ENCODE data around the gene ARHGDIA.
A peak's percentile ranks its signal among the peaks of the same experiment; 100 is the strongest.
"Not testable (repeated sequence)": the region's sequence is repeated elsewhere in the genome, so short reads cannot be mapped to it uniquely, and the experiment has no call there.

The ARHGDIA gene

GRCh38 chr17:81842378-81842724 is 28.8 kb downstream of the ARHGDIA start:
- no peak for DNase-seq (ENCODE audit: low spot score)
- no peaks in the 10 kb centered on the region for H3K9me3 Mint-ChIP-seq
- no peak overlapping the region for H3K27ac Mint-ChIP-seq
- H3K4me1 Mint-ChIP-seq (ENCODE audit: low read depth): no peaks in the 10 kb centered on the region
- peaks cover 29% of the 10 kb centered on the region for H3K36me3 Mint-ChIP-seq (ENCODE audit: low read depth)
- no peaks in the 10 kb centered on the region for H3K27me3 Mint-ChIP-seq (ENCODE audit: low read depth)
- no peak overlapping the region for H3K4me3 Mint-ChIP-seq

GRCh38 chr17:81841866-81842265 is 29.3 kb downstream of the ARHGDIA start:
- H3K27ac Mint-ChIP-seq: no peak overlapping the region
- H3K4me1 Mint-ChIP-seq (ENCODE audit: low read depth): no peaks in the 10 kb centered on the region
- no peak overlapping the region for H3K4me3 Mint-ChIP-seq
- no peaks in the 10 kb centered on the region for H3K9me3 Mint-ChIP-seq
- DNase-seq (ENCODE audit: low spot score): no peak
- peaks cover 26% of the 10 kb centered on the region for H3K36me3 Mint-ChIP-seq (ENCODE audit: low read depth)
- no peaks in the 10 kb centered on the region for H3K27me3 Mint-ChIP-seq (ENCODE audit: low read depth)

DNA sequence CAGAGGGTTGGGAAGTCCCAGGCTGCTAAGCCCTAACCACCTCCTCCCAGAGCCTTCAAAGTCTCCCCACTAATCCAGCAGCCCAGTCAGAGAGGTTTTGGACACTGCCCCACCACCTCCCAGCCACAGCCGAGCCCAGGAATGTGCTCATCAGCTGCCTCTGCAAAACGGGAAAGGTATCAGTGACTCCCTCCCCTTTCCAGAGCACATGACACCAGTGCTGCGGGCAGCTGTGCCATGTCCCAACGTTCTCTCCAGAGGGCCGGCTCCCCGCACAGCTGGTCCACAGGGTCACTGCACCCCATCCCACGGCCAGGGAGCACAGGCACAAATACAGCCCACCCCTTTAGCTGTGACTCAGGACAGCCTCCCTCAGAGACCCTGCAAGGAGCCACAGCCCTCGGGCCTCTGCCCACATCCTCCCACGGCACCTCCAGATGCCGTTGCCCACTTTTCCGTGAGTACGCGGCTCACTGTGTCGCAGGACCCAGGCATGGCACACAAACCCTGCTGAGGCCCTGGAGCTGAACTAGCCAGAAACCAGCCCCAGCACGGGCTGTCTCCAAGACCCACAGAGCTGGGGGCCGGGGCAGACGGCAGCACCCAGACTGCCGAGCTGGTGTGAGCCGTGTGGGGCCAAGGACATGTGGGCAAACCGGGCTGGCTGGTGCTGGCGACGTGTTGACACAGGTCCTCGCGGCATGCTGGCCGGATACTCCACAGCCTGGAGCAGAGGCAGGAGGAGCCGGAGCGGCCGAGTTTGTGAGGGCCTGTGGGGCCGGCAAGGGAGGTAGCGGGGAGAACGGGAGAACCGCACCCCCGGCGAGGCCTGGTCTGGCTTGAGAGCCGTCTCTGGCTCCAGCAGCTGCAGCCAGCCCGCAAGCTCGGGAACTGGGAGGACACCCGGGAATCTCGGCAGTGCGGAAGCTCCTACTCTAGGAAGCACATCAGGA is 30.0 kb downstream of the ARHGDIA start:
- H3K27ac Mint-ChIP-seq: no peak overlapping the region
- no peaks in the 10 kb centered on the region for H3K27me3 Mint-ChIP-seq (ENCODE audit: low read depth)
- no peaks in the 10 kb centered on the region for H3K4me1 Mint-ChIP-seq (ENCODE audit: low read depth)
- DNase-seq (ENCODE audit: low spot score): no peak
- H3K4me3 Mint-ChIP-seq: no peak overlapping the region
- no peaks in the 10 kb centered on the region for H3K9me3 Mint-ChIP-seq
- peaks cover 21% of the 10 kb centered on the region for H3K36me3 Mint-ChIP-seq (ENCODE audit: low read depth)

DNA sequence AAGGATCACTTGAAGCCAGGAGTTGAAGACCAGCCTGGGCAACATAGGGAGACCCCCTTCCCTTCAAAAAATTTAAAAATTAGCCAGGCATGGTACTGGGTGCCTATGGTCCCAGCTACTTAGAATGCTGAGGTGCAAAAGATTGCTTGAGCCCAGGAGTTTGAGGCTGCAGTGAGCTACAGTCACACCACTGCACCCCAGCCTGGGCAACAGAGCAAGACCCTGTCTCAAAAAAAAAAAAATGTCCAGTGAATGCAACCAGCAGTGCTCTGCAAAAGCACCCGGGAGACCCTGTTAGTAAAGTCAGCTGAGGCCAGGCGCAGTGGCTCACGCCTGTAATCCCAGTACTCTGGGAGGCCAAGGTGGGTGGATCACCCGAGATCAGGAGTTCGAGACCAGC is 31.1 kb downstream of the ARHGDIA start:
- H3K36me3 Mint-ChIP-seq (ENCODE audit: low read depth): peaks cover 14% of the 10 kb centered on the region
- not testable (repeated sequence) for H3K27ac Mint-ChIP-seq; H3K4me3 Mint-ChIP-seq; H3K27me3 Mint-ChIP-seq (ENCODE audit: low read depth); H3K9me3 Mint-ChIP-seq; DNase-seq (ENCODE audit: low spot score); H3K4me1 Mint-ChIP-seq (ENCODE audit: low read depth)

GRCh38 chr17:81839301-81839700 is 31.8 kb downstream of the ARHGDIA start:
- Mint-ChIP-seq H3K4me1 (ENCODE audit: low read depth) (no peaks in the 10 kb centered on the region), H3K27ac (no peak overlapping the region), H3K27me3 (ENCODE audit: low read depth) (no peaks in the 10 kb centered on the region), H3K36me3 (ENCODE audit: low read depth) (peaks cover 9% of the 10 kb centered on the region), H3K9me3 (no peaks in the 10 kb centered on the region), H3K4me3 (no peak overlapping the region)
- DNase-seq (ENCODE audit: low spot score): no peak

GRCh38 chr17:81838753-81839255 is 32.3 kb downstream of the ARHGDIA start:
- no peaks in the 10 kb centered on the region for H3K27me3 Mint-ChIP-seq (ENCODE audit: low read depth)
- DNase-seq (ENCODE audit: low spot score): no peak
- no peak overlapping the region for H3K27ac Mint-ChIP-seq
- H3K4me3 Mint-ChIP-seq: no peak overlapping the region
- H3K36me3 Mint-ChIP-seq (ENCODE audit: low read depth): peaks cover 7% of the 10 kb centered on the region
- no peaks in the 10 kb centered on the region for H3K9me3 Mint-ChIP-seq
- H3K4me1 Mint-ChIP-seq (ENCODE audit: low read depth): peaks cover 2% of the 10 kb centered on the region

DNA sequence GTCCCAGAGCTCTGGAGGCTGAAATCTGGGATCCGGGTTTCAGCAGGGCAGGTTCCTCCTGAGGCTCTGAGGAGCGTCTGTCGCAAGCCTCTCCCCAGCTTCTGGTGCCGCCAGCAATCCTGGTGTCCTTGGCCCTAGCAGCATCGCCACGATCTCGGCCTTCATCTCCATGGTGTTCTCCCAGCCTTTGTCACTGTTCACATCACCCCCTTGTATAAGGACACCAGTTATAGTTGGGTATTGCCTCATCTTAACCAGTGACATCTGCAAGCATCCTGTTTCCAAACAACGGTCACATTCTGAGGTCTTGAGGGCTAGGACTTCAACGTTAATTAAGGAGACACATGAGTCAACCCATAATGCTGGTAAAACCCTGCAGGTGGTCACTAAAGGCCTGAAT is 33.5 kb downstream of the ARHGDIA start:
- H3K27me3 Mint-ChIP-seq (ENCODE audit: low read depth): no peaks in the 10 kb centered on the region
- H3K36me3 Mint-ChIP-seq (ENCODE audit: low read depth): no peaks in the 10 kb centered on the region
- no peak overlapping the region for H3K4me3 Mint-ChIP-seq
- no peak overlapping the region for H3K27ac Mint-ChIP-seq
- no peaks in the 10 kb centered on the region for H3K9me3 Mint-ChIP-seq
- H3K4me1 Mint-ChIP-seq (ENCODE audit: low read depth): peaks cover 4% of the 10 kb centered on the region
- DNase-seq (ENCODE audit: low spot score): no peak

- H3K9me3 Mint-ChIP-seq: no peaks in the 10 kb centered on the region
- H3K4me1 Mint-ChIP-seq (ENCODE audit: low read depth): peaks cover 17% of the 10 kb centered on the region
- peak within 1 kb of the TSS; percentile 78 for H3K4me3 Mint-ChIP-seq
- H3K27ac Mint-ChIP-seq: peak within 1 kb of the TSS; percentile 82
- DNase-seq (ENCODE audit: low spot score): no peak
- H3K36me3 Mint-ChIP-seq (ENCODE audit: low read depth): no peaks in the 10 kb centered on the region
- no peaks in the 10 kb centered on the region for H3K27me3 Mint-ChIP-seq (ENCODE audit: low read depth)
Observed at GRCh38 chr17:81834831-81835267, 36.3 kb downstream of the ARHGDIA start, which contains the start of gene PPP1R27. PPP1R27 (minus strand) TSS chr17:81835050; CDS start chr17:81834953, 97 bp downstream.

DNA sequence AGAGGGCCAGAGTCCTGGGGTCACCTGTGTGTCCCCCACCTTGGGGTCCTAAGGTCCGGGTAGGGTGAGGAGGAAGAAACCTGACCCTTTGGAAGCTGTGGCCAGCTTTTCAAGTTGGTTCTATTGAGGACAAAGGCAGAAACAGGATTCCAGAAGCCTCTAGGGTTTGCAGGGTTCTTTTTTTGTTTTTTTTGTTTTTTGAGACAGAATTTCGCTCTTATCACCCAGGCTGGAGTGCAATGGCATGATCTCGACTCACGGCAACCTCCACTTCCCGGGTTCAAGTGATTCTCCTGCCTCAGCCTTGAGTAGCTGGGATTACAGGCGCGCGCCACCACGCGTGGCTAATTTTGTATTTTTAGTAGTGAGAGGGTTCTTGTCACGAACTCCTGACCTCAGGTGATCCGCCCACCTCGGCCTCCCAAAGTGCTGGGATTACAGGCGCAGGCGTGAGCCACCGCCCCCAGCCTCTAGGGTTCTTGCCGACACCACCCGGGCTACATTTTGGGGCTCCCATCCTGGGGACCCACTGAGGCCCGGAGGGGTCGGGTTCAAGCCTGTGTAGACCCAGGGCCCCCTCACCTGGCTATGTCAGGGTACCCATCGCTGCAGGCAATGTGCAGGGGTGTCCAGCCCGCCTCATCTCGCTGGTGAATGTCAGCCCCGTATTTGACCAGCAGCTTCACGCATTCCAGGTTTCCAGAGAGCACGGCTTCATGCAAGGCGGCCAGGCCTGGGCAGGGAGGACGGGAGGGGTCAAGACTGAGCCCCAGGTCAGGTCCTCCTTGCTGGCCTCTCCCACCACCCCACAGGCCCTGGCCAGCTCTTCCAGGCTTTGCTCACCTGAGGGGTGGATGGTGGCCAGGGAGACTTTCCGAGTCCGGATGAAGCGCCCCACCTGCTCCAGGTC is 37.0 kb downstream of the ARHGDIA start:
- Mint-ChIP-seq H3K9me3 (no peaks in the 10 kb centered on the region), H3K4me3 (peak overlapping the region; percentile 78), H3K27me3 (ENCODE audit: low read depth) (no peaks in the 10 kb centered on the region), H3K27ac (peak overlapping the region; percentile 82), H3K36me3 (ENCODE audit: low read depth) (no peaks in the 10 kb centered on the region), H3K4me1 (ENCODE audit: low read depth) (peaks cover 17% of the 10 kb centered on the region)
- no peak for DNase-seq (ENCODE audit: low spot score)

GRCh38 chr17:81833160-81833920 is 37.8 kb downstream of the ARHGDIA start, which contains the start of gene MCRIP1:
MCRIP1 (minus strand) TSS chr17:81833291; CDS start chr17:81824506, 8,785 bp downstream.
- Mint-ChIP-seq H3K36me3 (ENCODE audit: low read depth) (no peaks in the 10 kb centered on the region), H3K4me3 (peak within 1 kb of the TSS; percentile 88), H3K27ac (peak within 1 kb of the TSS; percentile 89), H3K27me3 (ENCODE audit: low read depth) (no peaks in the 10 kb centered on the region), H3K4me1 (ENCODE audit: low read depth) (peaks cover 17% of the 10 kb centered on the region), H3K9me3 (no peaks in the 10 kb centered on the region)
- peak; percentile 98 for DNase-seq (ENCODE audit: low spot score)

GRCh38 chr17:81832608-81833159 is 38.5 kb downstream of the ARHGDIA start:
- Mint-ChIP-seq H3K27ac (peak overlapping the region; percentile 89), H3K36me3 (ENCODE audit: low read depth) (no peaks in the 10 kb centered on the region), H3K4me3 (peak overlapping the region; percentile 88), H3K27me3 (ENCODE audit: low read depth) (no peaks in the 10 kb centered on the region), H3K4me1 (ENCODE audit: low read depth) (peaks cover 17% of the 10 kb centered on the region), H3K9me3 (no peaks in the 10 kb centered on the region)
- DNase-seq (ENCODE audit: low spot score): peak; percentile 56

DNA sequence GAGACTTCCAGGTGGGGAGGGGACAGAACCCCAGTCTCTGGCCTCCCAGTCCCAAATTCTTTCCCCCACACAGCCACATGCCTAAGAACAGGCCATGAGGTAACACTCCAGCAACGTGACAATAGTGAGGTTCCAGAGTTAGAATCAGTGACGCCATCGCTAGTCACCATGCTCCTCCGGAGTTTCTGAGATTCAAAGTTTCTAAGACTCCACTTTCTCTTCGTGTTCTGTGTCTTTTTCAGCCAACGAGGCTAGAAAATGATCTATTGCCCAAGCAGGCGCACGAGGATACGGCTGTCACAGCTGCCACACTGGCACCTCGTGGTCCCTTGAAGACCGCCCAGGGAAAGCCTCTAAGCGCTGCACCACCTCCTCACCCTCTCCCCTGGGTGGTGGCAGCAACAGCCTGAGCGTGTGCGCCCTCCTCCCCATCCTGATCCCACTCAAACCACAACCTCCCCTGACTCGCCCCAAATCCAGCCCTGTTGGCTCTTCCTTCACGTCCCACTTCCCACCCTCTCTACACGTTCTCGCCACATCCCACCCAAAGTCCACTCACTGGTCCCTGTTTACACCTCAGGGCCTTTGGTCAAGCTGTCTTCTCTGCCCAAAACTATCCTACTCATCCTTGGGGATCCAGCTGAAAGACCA is 39.1 kb downstream of the ARHGDIA start:
- Mint-ChIP-seq H3K36me3 (ENCODE audit: low read depth) (no peaks in the 10 kb centered on the region), H3K4me1 (ENCODE audit: low read depth) (peaks cover 17% of the 10 kb centered on the region), H3K4me3 (peak overlapping the region; percentile 88), H3K9me3 (no peaks in the 10 kb centered on the region), H3K27ac (peak overlapping the region; percentile 89), H3K27me3 (ENCODE audit: low read depth) (no peaks in the 10 kb centered on the region)
- peak; percentile 45 for DNase-seq (ENCODE audit: low spot score)

All from T-helper 2 cell treated with Interferon-gamma antibody and Interleukin-4, amounts not matched to agents 5 μg/mL and 100 μg/mL, for 36 hours (primary cell).